ENCODE measurements around the gene C1orf21. TPM values are rescaled to one million over a fixed set of nuclear protein-coding genes. Genes with fewer than 3 reads are reported as not detected.
A peak's percentile ranks its signal among the peaks of the same experiment; 100 is the strongest.

Gene C1orf21
- total RNA-seq, 1 experiment from 2014 or later: 28.5 TPM

GRCh38 chr1:184582411-184582810 is 195.6 kb downstream of the C1orf21 start (continued):
- TF ChIP-seq, protein P1, sequence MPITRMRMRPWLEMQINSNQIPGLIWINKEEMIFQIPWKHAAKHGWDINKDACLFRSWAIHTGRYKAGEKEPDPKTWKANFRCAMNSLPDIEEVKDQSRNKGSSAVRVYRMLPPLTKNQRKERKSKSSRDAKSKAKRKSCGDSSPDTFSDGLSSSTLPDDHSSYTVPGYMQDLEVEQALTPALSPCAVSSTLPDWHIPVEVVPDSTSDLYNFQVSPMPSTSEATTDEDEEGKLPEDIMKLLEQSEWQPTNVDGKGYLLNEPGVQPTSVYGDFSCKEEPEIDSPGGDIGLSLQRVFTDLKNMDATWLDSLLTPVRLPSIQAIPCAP (CRISPR knock-in tag; IDR thresholded peaks at IDR 0.05): no peak
- TF ChIP-seq CTCF (IDR thresholded peaks at IDR 0.05) (no peak), ZBTB21 (CRISPR knock-in tag; IDR thresholded peaks at IDR 0.05; ENCODE audit: borderline replicate concordance) (no peak), GTF2I (CRISPR knock-in tag; conservative IDR thresholded peaks at IDR 0.05) (no peak)
- TF ChIP-seq, protein P2, sequence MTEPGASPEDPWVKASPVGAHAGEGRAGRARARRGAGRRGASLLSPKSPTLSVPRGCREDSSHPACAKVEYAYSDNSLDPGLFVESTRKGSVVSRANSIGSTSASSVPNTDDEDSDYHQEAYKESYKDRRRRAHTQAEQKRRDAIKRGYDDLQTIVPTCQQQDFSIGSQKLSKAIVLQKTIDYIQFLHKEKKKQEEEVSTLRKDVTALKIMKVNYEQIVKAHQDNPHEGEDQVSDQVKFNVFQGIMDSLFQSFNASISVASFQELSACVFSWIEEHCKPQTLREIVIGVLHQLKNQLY (CRISPR knock-in tag; IDR thresholded peaks at IDR 0.05): no peak
- TF ChIP-seq, protein P3, sequence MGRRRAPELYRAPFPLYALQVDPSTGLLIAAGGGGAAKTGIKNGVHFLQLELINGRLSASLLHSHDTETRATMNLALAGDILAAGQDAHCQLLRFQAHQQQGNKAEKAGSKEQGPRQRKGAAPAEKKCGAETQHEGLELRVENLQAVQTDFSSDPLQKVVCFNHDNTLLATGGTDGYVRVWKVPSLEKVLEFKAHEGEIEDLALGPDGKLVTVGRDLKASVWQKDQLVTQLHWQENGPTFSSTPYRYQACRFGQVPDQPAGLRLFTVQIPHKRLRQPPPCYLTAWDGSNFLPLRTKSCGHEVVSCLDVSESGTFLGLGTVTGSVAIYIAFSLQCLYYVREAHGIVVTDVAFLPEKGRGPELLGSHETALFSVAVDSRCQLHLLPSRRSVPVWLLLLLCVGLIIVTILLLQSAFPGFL (CRISPR knock-in tag; IDR thresholded peaks at IDR 0.05; ENCODE audit: borderline replicate concordance): no peak
- TF ChIP-seq, protein P4, sequence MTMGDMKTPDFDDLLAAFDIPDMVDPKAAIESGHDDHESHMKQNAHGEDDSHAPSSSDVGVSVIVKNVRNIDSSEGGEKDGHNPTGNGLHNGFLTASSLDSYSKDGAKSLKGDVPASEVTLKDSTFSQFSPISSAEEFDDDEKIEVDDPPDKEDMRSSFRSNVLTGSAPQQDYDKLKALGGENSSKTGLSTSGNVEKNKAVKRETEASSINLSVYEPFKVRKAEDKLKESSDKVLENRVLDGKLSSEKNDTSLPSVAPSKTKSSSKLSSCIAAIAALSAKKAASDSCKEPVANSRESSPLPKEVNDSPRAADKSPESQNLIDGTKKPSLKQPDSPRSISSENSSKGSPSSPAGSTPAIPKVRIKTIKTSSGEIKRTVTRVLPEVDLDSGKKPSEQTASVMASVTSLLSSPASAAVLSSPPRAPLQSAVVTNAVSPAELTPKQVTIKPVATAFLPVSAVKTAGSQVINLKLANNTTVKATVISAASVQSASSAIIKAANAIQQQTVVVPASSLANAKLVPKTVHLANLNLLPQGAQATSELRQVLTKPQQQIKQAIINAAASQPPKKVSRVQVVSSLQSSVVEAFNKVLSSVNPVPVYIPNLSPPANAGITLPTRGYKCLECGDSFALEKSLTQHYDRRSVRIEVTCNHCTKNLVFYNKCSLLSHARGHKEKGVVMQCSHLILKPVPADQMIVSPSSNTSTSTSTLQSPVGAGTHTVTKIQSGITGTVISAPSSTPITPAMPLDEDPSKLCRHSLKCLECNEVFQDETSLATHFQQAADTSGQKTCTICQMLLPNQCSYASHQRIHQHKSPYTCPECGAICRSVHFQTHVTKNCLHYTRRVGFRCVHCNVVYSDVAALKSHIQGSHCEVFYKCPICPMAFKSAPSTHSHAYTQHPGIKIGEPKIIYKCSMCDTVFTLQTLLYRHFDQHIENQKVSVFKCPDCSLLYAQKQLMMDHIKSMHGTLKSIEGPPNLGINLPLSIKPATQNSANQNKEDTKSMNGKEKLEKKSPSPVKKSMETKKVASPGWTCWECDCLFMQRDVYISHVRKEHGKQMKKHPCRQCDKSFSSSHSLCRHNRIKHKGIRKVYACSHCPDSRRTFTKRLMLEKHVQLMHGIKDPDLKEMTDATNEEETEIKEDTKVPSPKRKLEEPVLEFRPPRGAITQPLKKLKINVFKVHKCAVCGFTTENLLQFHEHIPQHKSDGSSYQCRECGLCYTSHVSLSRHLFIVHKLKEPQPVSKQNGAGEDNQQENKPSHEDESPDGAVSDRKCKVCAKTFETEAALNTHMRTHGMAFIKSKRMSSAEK (CRISPR knock-in tag; IDR thresholded peaks at IDR 0.05; ENCODE audit: borderline replicate concordance): no peak

DNA sequence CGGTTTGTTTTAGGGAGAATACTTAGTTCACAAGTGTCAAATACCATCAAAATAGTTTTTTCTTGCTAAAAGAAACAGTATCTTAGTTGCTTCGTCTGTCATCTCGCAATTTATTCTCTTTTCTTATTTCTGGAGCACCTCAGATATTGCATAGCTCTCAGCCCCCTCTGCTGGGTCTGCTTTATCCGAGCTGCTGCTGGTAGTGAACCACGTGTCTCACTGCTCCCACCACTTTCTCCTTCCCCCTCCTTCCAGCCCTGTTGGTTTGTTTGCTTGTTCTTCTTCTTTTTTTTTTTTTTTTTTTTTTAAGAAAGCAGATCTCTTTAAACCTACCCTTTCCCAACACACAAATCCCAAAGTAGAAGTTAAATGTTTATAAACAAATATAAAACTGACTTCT is 197.0 kb downstream of the C1orf21 start:
- peak; percentile 78 for ATAC-seq
- H3K4me3 Mint-ChIP-seq: no peak overlapping the region
- TF ChIP-seq, protein P5, sequence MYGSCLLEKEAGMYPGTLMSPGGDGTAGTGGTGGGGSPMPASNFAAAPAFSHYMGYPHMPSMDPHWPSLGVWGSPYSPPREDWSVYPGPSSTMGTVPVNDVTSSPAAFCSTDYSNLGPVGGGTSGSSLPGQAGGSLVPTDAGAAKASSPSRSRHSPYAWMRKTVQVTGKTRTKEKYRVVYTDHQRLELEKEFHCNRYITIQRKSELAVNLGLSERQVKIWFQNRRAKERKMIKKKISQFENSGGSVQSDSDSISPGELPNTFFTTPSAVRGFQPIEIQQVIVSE (CRISPR knock-in tag; IDR thresholded peaks at IDR 0.05; ENCODE audit: borderline replicate concordance): no peak
- peak; percentile 53; the same call in 1 of the 2 replicates for TF ChIP-seq USF2 (CRISPR knock-in tag; IDR thresholded peaks at IDR 0.05)
- TF ChIP-seq TP53 (CRISPR knock-in tag; IDR thresholded peaks at IDR 0.05): no peak
- 0 out of 2 replicates have a peak, but pooled peaks have one; percentile 31 for TF ChIP-seq USF1 (CRISPR knock-in tag; IDR thresholded peaks at IDR 0.05)
- H3K27me3 Mint-ChIP-seq (ENCODE audit: low read depth): no peaks in the 10 kb centered on the region; the same call in 1 of the 2 replicates
- H3K36me3 Mint-ChIP-seq: peaks cover 11% of the 10 kb centered on the region
- POLR2A ChIA-PET: interaction anchor here (0.6 to 0.7 kb wide), 2 partner anchors 198 to 427 kb away, joined by 3 to 8 read pairs; no protein-coding TSS in a partner anchor
- CTCF ChIA-PET: interaction anchor here (2.7 kb wide), 1 partner anchor 80 kb away, joined by 15 read pairs; no protein-coding TSS in a partner anchor
- peaks cover 19% of the 10 kb centered on the region for H3K4me1 Mint-ChIP-seq
- DNase-seq (ENCODE audit: low spot score): no peak
- H3K27ac Mint-ChIP-seq: peak overlapping the region; percentile 35; the same call in 1 of the 2 replicates
- H3K9me3 Mint-ChIP-seq: peaks cover 19% of the 10 kb centered on the region

All from WTC11 (cell line).